Lower leg skin (tissue), 3 donors: ENCODE data around the gene TMOD3.

Experiments
- POLR2A ChIP-seq, 2 donors: fragments of 450-650 bp; IDR thresholded peaks; one replicate each; pipeline ENCODE4 v1.6.1; 2016 to 2017; ENCODE audit warnings: antibody characterized with exemption in 2 of 2, mild to moderate bottlenecking in 1 of 2, moderate library complexity in 1 of 2
- TF ChIP-seq, protein P1 (sequence below), 3 donors: fragments of 450-650 bp; IDR thresholded peaks; one replicate each; pipeline ENCODE4 v1.5.1; 2016; ENCODE audit warnings: antibody characterized with exemption in 3 of 3, mild to moderate bottlenecking in 3 of 3, moderate library complexity in 2 of 3

DNA sequence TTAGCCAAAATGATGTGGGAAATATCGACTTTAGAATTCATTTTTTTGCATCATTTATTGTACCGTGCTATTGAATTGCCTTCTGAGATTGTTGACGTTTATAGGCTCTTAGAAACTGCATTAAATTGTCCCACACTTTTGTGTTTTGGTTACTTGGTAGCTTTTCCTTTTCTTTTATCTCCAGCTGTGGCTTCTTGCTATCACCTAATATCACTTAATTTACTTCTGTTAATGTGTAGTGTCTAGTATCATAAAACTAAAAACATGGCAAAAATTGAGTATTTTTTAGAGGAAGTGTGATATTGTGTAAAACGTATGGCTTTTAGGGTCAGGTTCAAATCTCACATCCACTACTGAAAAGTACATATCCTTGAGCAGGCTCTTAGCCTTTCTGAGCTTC is 11.2 kb downstream of the TMOD3 start:
- TF ChIP-seq, protein P1, sequence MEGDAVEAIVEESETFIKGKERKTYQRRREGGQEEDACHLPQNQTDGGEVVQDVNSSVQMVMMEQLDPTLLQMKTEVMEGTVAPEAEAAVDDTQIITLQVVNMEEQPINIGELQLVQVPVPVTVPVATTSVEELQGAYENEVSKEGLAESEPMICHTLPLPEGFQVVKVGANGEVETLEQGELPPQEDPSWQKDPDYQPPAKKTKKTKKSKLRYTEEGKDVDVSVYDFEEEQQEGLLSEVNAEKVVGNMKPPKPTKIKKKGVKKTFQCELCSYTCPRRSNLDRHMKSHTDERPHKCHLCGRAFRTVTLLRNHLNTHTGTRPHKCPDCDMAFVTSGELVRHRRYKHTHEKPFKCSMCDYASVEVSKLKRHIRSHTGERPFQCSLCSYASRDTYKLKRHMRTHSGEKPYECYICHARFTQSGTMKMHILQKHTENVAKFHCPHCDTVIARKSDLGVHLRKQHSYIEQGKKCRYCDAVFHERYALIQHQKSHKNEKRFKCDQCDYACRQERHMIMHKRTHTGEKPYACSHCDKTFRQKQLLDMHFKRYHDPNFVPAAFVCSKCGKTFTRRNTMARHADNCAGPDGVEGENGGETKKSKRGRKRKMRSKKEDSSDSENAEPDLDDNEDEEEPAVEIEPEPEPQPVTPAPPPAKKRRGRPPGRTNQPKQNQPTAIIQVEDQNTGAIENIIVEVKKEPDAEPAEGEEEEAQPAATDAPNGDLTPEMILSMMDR (IDR thresholded peaks at IDR 0.05) = no peak
- no peak for TF ChIP-seq POLR2A (IDR thresholded peaks at IDR 0.05)
